ENCODE results near the gene ARL6IP1.

DNA sequence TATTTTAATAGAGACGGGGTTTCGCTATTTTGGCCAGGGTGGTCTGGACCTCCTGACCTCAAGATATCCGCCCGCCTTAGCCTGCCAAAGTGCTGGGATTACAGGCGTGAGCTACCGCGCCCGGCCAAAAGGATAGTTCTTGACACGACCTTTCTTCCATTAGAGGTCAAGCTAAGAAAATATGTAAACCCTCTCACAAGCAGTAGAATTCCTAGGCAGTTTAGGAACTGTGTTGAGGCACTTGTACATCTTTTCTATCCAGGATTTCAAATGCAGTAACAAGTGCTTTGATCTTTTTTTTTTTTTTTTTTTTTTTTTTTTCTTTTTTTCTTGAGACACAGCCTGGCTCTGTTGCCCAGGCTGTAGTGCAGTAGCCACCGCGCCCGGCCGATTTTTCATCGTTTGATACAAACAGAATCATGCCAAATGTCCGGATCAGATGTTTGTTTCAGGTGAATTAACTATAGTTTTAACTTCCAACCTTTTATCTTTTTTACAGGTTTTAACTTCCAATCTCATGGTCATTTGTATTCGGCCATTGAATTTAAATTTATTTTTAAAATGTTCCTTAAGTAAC lies 1.5 kb upstream of the ARL6IP1 start:
- TF ChIP-seq OSR1 (CRISPR knock-in tag; IDR thresholded peaks at IDR 0.05) (no peak), ARNTL (CRISPR knock-in tag; IDR thresholded peaks at IDR 0.05; ENCODE audit: borderline replicate concordance, low read depth) (no peak), SNAI2 (CRISPR knock-in tag; IDR thresholded peaks at IDR 0.05) (no peak), ESRRG (CRISPR knock-in tag; IDR thresholded peaks at IDR 0.05) (no peak), ZNF8 (CRISPR knock-in tag; IDR thresholded peaks at IDR 0.05) (no peak), ZFP30 (CRISPR knock-in tag; IDR thresholded peaks at IDR 0.05) (no peak), TOX (CRISPR knock-in tag; IDR thresholded peaks at IDR 0.05; ENCODE audit: borderline replicate concordance) (no peak), ZNF70 (CRISPR knock-in tag; IDR thresholded peaks at IDR 0.05) (no peak)
- TF ChIP-seq, protein P1, sequence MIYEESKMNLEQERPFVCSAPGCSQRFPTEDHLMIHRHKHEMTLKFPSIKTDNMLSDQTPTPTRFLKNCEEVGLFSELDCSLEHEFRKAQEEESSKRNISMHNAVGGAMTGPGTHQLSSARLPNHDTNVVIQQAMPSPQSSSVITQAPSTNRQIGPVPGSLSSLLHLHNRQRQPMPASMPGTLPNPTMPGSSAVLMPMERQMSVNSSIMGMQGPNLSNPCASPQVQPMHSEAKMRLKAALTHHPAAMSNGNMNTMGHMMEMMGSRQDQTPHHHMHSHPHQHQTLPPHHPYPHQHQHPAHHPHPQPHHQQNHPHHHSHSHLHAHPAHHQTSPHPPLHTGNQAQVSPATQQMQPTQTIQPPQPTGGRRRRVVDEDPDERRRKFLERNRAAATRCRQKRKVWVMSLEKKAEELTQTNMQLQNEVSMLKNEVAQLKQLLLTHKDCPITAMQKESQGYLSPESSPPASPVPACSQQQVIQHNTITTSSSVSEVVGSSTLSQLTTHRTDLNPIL (CRISPR knock-in tag; IDR thresholded peaks at IDR 0.05; ENCODE audit: low read depth): no peak
- TF ChIP-seq, protein P2, sequence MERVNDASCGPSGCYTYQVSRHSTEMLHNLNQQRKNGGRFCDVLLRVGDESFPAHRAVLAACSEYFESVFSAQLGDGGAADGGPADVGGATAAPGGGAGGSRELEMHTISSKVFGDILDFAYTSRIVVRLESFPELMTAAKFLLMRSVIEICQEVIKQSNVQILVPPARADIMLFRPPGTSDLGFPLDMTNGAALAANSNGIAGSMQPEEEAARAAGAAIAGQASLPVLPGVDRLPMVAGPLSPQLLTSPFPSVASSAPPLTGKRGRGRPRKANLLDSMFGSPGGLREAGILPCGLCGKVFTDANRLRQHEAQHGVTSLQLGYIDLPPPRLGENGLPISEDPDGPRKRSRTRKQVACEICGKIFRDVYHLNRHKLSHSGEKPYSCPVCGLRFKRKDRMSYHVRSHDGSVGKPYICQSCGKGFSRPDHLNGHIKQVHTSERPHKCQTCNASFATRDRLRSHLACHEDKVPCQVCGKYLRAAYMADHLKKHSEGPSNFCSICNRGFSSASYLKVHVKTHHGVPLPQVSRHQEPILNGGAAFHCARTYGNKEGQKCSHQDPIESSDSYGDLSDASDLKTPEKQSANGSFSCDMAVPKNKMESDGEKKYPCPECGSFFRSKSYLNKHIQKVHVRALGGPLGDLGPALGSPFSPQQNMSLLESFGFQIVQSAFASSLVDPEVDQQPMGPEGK (CRISPR knock-in tag; IDR thresholded peaks at IDR 0.05; ENCODE audit: borderline replicate concordance): no peak
- TF ChIP-seq, protein P3, sequence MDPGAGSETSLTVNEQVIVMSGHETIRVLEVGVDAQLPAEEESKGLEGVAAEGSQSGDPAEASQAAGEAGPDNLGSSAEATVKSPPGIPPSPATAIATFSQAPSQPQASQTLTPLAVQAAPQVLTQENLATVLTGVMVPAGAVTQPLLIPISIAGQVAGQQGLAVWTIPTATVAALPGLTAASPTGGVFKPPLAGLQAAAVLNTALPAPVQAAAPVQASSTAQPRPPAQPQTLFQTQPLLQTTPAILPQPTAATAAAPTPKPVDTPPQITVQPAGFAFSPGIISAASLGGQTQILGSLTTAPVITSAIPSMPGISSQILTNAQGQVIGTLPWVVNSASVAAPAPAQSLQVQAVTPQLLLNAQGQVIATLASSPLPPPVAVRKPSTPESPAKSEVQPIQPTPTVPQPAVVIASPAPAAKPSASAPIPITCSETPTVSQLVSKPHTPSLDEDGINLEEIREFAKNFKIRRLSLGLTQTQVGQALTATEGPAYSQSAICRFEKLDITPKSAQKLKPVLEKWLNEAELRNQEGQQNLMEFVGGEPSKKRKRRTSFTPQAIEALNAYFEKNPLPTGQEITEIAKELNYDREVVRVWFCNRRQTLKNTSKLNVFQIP (CRISPR knock-in tag; IDR thresholded peaks at IDR 0.05; ENCODE audit: borderline replicate concordance, low read depth): no peak
